CD8-positive, alpha-beta memory T cell (primary cell): ENCODE results near the gene GJA8. TPM values are rescaled to one million over a fixed set of nuclear protein-coding genes. Genes with fewer than 3 reads are reported as not detected.
"Not testable (repeated sequence)": the region's sequence is repeated elsewhere in the genome, so short reads cannot be mapped to it uniquely, and the experiment has no call there.

Experiments
- CTCF ChIA-PET: fragments of 350-600 bp; sonication (Branson Sonifier 250); formaldehyde crosslinking; loops from one replicate; lab custom pipeline; 2021; ENCODE audit warnings: antibody characterized with exemption; lab: Charles Lee
- POLR2A ChIA-PET: fragments of 350-600 bp; sonication (Branson Sonifier 250); formaldehyde crosslinking; loops from one replicate; lab custom pipeline; 2021; ENCODE audit warnings: antibody characterized with exemption; lab: Charles Lee
- DNase-seq, 5 donors: peaks; one replicate each; pipeline versions ENCODE4 v3.0.0 to v3.0.0-alpha.2; 2020 to 2022; ENCODE audit warnings: mixed read lengths in 1 of 5
- H3K27ac ChIP-seq: one replicate; pipeline ENCODE4 v1.7.0; 2013; ENCODE audit warnings: low read depth, mild to moderate bottlenecking, low read length, moderate library complexity
- H3K27me3 ChIP-seq: 2 replicates; pipeline ENCODE4 v1.7.0; 2013; ENCODE audit warnings: low read length, mild to moderate bottlenecking; ENCODE audit not compliant: insufficient read depth, poor library complexity, severe bottlenecking
- H3K36me3 ChIP-seq: 2 replicates; pipeline ENCODE4 v1.7.0; 2013; ENCODE audit warnings: mild to moderate bottlenecking, low read length, moderate library complexity; ENCODE audit not compliant: insufficient read depth
- H3K4me1 ChIP-seq: 2 replicates; pipeline ENCODE4 v1.7.0; 2013; ENCODE audit warnings: mild to moderate bottlenecking, low read length, moderate library complexity; ENCODE audit not compliant: insufficient read depth
- H3K4me3 ChIP-seq: 2 replicates; pipeline ENCODE4 v1.7.0; 2013; ENCODE audit warnings: mild to moderate bottlenecking, low read length
- H3K9me3 ChIP-seq: 2 replicates; pipeline ENCODE4 v1.7.0; 2013; ENCODE audit warnings: mild to moderate bottlenecking, low read length
- H3K27ac Mint-ChIP-seq, 8 donors: one replicate each; pipeline ENCODE4 v1.8.0; 2020 to 2021; ENCODE audit warnings: mixed read lengths in 8 of 8, mild to moderate bottlenecking in 6 of 8, inconsistent platforms in 3 of 8, moderate library complexity in 3 of 8
- H3K27me3 Mint-ChIP-seq, 2 donors: one replicate each; pipeline ENCODE4 v1.8.0; 2020 to 2021; ENCODE audit warnings: mixed read lengths in 2 of 2, mild to moderate bottlenecking in 1 of 2, moderate library complexity in 1 of 2
- H3K36me3 Mint-ChIP-seq, 3 donors: one replicate each; pipeline ENCODE4 v1.8.0; 2020 to 2021; ENCODE audit warnings: mixed read lengths in 3 of 3, inconsistent platforms in 1 of 3, mild to moderate bottlenecking in 1 of 3
- H3K4me1 Mint-ChIP-seq, 3 donors: one replicate each; pipeline ENCODE4 v1.8.0; 2020 to 2021; ENCODE audit warnings: mixed read lengths in 3 of 3, inconsistent platforms in 1 of 3, mild to moderate bottlenecking in 1 of 3
- H3K4me3 Mint-ChIP-seq, 7 donors: one replicate each; pipeline ENCODE4 v1.8.0; 2020 to 2021; ENCODE audit warnings: mixed read lengths in 7 of 7, mild to moderate bottlenecking in 6 of 7, moderate library complexity in 4 of 7, inconsistent platforms in 2 of 7
- H3K9me3 Mint-ChIP-seq, 5 donors: one replicate each; pipeline ENCODE4 v1.8.0; 2020 to 2022; ENCODE audit warnings: mixed read lengths in 5 of 5, mild to moderate bottlenecking in 3 of 5, moderate library complexity in 2 of 5, inconsistent platforms in 1 of 5
- polyA plus RNA-seq: library from polyadenylated mRNA; unstranded; fragments of 300-500 nt; fragmentation: Illumina TruSeq; gene quantifications from one replicate; pipeline ENCODE4 v1.2.3, GENCODE V29; 2021
- total RNA-seq, 2 experiments: library from RNA; stranded (reverse); gene quantifications; one replicate each; pipeline ENCODE4 v1.2.3, GENCODE V29; 2021

Gene GJA8
- not detected for total RNA-seq
- not detected for polyA plus RNA-seq

GRCh38 chr1:147902253-147902845, at the start of gene GJA8:
Gene GJA8, plus strand, starts transcription at chr1:147902795. Its CDS starts 5,161 bp downstream, at chr1:147907956.
- peaks cover 2 to 7% (median 4%) of the 10 kb centered on the region in 3 donors for H3K4me1 Mint-ChIP-seq
- no peaks in the 10 kb centered on the region for H3K9me3 Mint-ChIP-seq
- H3K27ac Mint-ChIP-seq: peak within 1 kb of the TSS in 1 of 8 donors; percentile 63
- Histone ChIP-seq H3K27ac (no peak within 1 kb of the TSS), H3K27me3 (no peaks in the 10 kb centered on the region), H3K36me3 (no peaks in the 10 kb centered on the region), H3K9me3 (no peaks in the 10 kb centered on the region), H3K4me1 (no peaks in the 10 kb centered on the region), H3K4me3 (no peak within 1 kb of the TSS)
- no peaks in the 10 kb centered on the region for H3K36me3 Mint-ChIP-seq
- DNase-seq: no peak
- H3K27me3 Mint-ChIP-seq: peaks cover 3 to 11% of the 10 kb centered on the region in 2 donors
- ChIA-PET POLR2A (no interaction called here), CTCF (interaction anchor here (3.0 kb wide), 1 partner anchor 9 kb away, joined by 15 read pairs; no protein-coding TSS in a partner anchor)
- H3K4me3 Mint-ChIP-seq: no peak within 1 kb of the TSS

GRCh38 chr1:147853391-147853790, 49.2 kb upstream of the GJA8 start:
- Mint-ChIP-seq H3K4me1 (no peaks in the 10 kb centered on the region), H3K36me3 (no peaks in the 10 kb centered on the region), H3K4me3 (no peak overlapping the region), H3K9me3 (peaks cover 0 to 2% (median 0%) of the 10 kb centered on the region in 5 donors), H3K27ac (no peak overlapping the region), H3K27me3 (peaks cover 17 to 59% of the 10 kb centered on the region in 2 donors)
- Histone ChIP-seq H3K4me3 (no peak overlapping the region), H3K4me1 (no peaks in the 10 kb centered on the region), H3K27ac (no peak overlapping the region), H3K27me3 (no peaks in the 10 kb centered on the region), H3K36me3 (no peaks in the 10 kb centered on the region), H3K9me3 (no peaks in the 10 kb centered on the region)
- ChIA-PET CTCF (no interaction called here), POLR2A (no interaction called here)
- DNase-seq: no peak

GRCh38 chr1:147854989-147855388, 47.6 kb upstream of the GJA8 start:
- POLR2A ChIA-PET, DNase-seq, H3K9me3 Mint-ChIP-seq, H3K36me3 ChIP-seq, H3K27me3 ChIP-seq, H3K4me3 ChIP-seq, H3K4me3 Mint-ChIP-seq, H3K36me3 Mint-ChIP-seq, H3K4me1 Mint-ChIP-seq, H3K27ac ChIP-seq, H3K27ac Mint-ChIP-seq, H3K4me1 ChIP-seq, H3K9me3 ChIP-seq: not testable (repeated sequence)
- CTCF ChIA-PET: interaction anchor here (0.7 kb wide), 1 partner anchor 9 kb away, joined by 4 read pairs; no protein-coding TSS in a partner anchor
- H3K27me3 Mint-ChIP-seq: peaks cover 18 to 59% of the 10 kb centered on the region in 2 donors

DNA sequence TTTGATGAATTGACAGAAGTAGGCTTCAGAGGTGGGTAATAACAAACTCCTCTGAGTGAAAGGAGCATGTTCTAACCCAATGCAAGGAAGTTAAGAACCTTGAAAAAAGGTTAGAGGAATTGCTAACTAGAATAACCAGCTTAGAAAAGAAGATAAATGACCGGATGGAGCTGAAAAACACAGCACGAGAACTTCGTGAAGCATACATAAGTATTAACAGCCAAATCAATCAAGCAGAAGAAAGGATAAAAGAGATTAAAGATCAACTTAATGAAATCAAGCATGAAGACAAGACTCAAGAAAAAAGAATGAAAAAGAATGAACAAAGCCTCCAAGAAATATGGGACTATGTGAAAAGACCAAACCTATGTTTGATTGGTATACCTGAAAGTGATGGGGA, 46.6 kb upstream of the GJA8 start:
- H3K36me3 Mint-ChIP-seq, H3K27ac ChIP-seq, H3K27ac Mint-ChIP-seq, CTCF ChIA-PET, H3K27me3 ChIP-seq, H3K4me3 Mint-ChIP-seq, POLR2A ChIA-PET, H3K4me1 Mint-ChIP-seq, DNase-seq, H3K4me3 ChIP-seq, H3K9me3 ChIP-seq, H3K4me1 ChIP-seq, H3K36me3 ChIP-seq: not testable (repeated sequence)
- H3K9me3 Mint-ChIP-seq: peaks cover 0 to 11% (median 5%) of the 10 kb centered on the region in 5 donors
- H3K27me3 Mint-ChIP-seq: peaks cover 18 to 60% of the 10 kb centered on the region in 2 donors

DNA sequence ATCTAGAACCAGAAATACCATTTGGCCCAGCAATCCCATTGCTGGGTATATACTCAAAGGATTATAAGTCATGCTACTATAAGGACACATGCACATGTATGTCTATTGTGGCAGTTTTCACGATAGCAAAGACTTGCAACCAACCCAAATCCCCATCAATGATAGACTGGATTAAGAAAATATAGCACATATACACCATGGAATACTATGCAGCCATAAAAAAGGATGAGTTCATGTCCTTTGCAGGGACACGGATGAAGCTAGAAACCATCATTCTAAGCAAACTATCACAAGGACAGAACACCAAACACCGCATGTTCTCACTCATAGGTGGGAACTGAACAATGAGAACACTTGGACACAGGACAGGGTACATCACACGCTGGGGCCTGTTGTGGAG, 35.4 kb upstream of the GJA8 start:
- H3K27ac ChIP-seq, CTCF ChIA-PET, H3K27me3 ChIP-seq, H3K27ac Mint-ChIP-seq, H3K9me3 Mint-ChIP-seq, DNase-seq, POLR2A ChIA-PET, H3K9me3 ChIP-seq, H3K4me1 ChIP-seq, H3K36me3 ChIP-seq, H3K4me1 Mint-ChIP-seq, H3K4me3 ChIP-seq, H3K36me3 Mint-ChIP-seq, H3K4me3 Mint-ChIP-seq: not testable (repeated sequence)
- peaks cover 3 to 39% of the 10 kb centered on the region in 2 donors for H3K27me3 Mint-ChIP-seq

DNA sequence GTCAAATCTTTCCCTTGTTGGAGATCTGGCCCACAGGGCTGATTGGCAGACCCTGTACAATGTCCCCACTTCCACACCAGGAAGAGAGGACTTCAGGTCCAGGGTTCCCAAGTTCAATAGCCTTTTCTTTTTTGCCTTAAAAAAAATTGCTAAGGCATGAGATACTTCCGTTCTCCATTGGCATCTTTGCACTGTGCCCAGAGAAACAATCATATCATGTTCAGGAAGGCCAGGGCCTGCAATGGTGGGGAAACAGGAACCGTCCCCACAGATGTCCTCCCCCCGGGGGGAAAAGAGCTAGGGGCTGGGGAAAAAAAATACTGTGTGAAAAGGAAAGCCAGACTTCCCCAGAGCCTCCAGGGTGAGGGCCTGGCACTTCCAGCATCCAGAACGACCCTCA, 24.6 kb upstream of the GJA8 start:
- no peak overlapping the region for H3K27ac ChIP-seq
- no peaks in the 10 kb centered on the region for H3K9me3 ChIP-seq
- Mint-ChIP-seq H3K9me3 (peaks cover 4 to 11% (median 9%) of the 10 kb centered on the region in 5 donors), H3K27me3 (peaks cover 15 to 41% of the 10 kb centered on the region in 2 donors), H3K4me1 (no peaks in the 10 kb centered on the region), H3K4me3 (no peak overlapping the region), H3K27ac (no peak overlapping the region), H3K36me3 (peaks cover 0 to 9% (median 0%) of the 10 kb centered on the region in 3 donors)
- H3K36me3 ChIP-seq: no peaks in the 10 kb centered on the region
- no peak for DNase-seq
- H3K27me3 ChIP-seq: no peaks in the 10 kb centered on the region
- POLR2A ChIA-PET: no interaction called here
- CTCF ChIA-PET: no interaction called here
- no peaks in the 10 kb centered on the region for H3K4me1 ChIP-seq
- no peak overlapping the region for H3K4me3 ChIP-seq

DNA sequence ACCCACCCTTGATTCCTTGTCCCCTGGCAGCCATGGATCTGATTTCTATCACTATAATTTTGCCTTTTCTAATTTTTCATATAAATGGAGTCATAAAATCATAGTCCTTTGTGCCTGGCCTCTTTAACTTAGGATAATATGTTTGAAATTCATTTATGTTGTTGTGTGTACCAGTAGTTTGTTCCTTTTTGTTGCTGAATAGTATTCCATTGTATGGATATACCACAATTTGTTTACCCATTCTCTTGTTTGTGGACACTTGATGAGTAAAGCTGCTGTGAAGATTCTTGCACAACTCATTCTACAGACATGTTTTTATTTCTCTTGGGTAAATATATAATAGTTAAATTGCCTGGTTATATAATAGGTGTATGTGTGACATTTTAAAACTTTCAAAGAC, 22.7 kb upstream of the GJA8 start:
- Mint-ChIP-seq H3K27me3 (peaks cover 20 to 41% of the 10 kb centered on the region in 2 donors), H3K4me1 (no peaks in the 10 kb centered on the region), H3K27ac (no peak overlapping the region), H3K4me3 (no peak overlapping the region), H3K36me3 (peaks cover 0 to 9% (median 0%) of the 10 kb centered on the region in 3 donors), H3K9me3 (peaks cover 4 to 11% (median 9%) of the 10 kb centered on the region in 5 donors)
- no peaks in the 10 kb centered on the region for H3K36me3 ChIP-seq
- ChIA-PET CTCF (no interaction called here), POLR2A (interaction anchor here (0.6 kb wide), 1 partner anchor 247 kb away, joined by 4 read pairs; no protein-coding TSS in a partner anchor)
- H3K27me3 ChIP-seq: no peaks in the 10 kb centered on the region
- H3K4me3 ChIP-seq: no peak overlapping the region
- no peak for DNase-seq
- H3K4me1 ChIP-seq: no peaks in the 10 kb centered on the region
- no peaks in the 10 kb centered on the region for H3K9me3 ChIP-seq
- H3K27ac ChIP-seq: no peak overlapping the region

DNA sequence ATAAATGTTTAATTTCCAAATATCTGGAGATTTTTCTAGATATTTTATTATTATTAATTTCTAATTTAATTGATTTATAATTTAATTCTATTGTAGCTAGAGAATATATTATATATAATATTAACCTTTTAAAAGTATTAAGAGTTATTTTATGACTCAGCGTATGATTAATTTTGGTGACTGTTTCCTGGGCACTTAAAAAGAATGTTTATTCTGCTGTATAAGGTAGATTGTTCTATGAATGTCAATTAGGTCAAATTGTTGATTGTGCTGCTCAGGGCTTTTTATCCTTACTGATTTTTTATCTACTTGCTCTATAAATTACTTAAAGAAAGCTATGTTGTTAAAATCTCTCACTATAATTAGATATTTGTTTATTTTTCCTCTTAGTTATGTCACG, 20.1 kb upstream of the GJA8 start:
- peaks cover 4 to 10% (median 9%) of the 10 kb centered on the region in 5 donors for H3K9me3 Mint-ChIP-seq
- Histone ChIP-seq H3K4me1 (no peaks in the 10 kb centered on the region), H3K36me3 (no peaks in the 10 kb centered on the region), H3K27me3 (no peaks in the 10 kb centered on the region), H3K9me3 (no peaks in the 10 kb centered on the region), H3K4me3 (no peak overlapping the region), H3K27ac (no peak overlapping the region)
- ChIA-PET CTCF (interaction anchor here (3.6 kb wide), 1 partner anchor 10 kb away, joined by 14 read pairs; no protein-coding TSS in a partner anchor), POLR2A (no interaction called here)
- no peak for DNase-seq
- H3K27me3 Mint-ChIP-seq: peaks cover 12 to 29% of the 10 kb centered on the region in 2 donors
- H3K27ac Mint-ChIP-seq: no peak overlapping the region
- H3K4me3 Mint-ChIP-seq: no peak overlapping the region
- H3K4me1 Mint-ChIP-seq: no peaks in the 10 kb centered on the region
- H3K36me3 Mint-ChIP-seq: peaks cover 0 to 9% (median 0%) of the 10 kb centered on the region in 3 donors
